Chondrocyte (in vitro differentiated cells): ENCODE results near the gene PDILT. TPM values are rescaled to one million over a fixed set of nuclear protein-coding genes. Genes with fewer than 3 reads are reported as not detected.
"Not testable (repeated sequence)": the region's sequence is repeated elsewhere in the genome, so short reads cannot be mapped to it uniquely, and the experiment has no call there.

Experiments
- DNase-seq: peaks from one replicate; pipeline ENCODE4 v3.0.0; 2021; ENCODE audit warnings: mixed read lengths, low spot score
- H3K27ac Mint-ChIP-seq: one replicate; pipeline ENCODE4 v1.8.0; 2021; ENCODE audit warnings: mild to moderate bottlenecking, moderate library complexity, mixed read lengths; ENCODE audit not compliant: unreplicated experiment
- H3K27me3 Mint-ChIP-seq: 2 replicates; pipeline ENCODE4 v1.8.0; 2021; ENCODE audit warnings: low read depth, mixed read lengths
- H3K36me3 Mint-ChIP-seq: 2 replicates; pipeline ENCODE4 v1.8.0; 2021; ENCODE audit warnings: low read depth, mixed read lengths
- H3K4me1 Mint-ChIP-seq: 2 replicates; pipeline ENCODE4 v1.8.0; 2021; ENCODE audit warnings: low read depth, mild to moderate bottlenecking, mixed read lengths
- H3K4me3 Mint-ChIP-seq: one replicate; pipeline ENCODE4 v1.8.0; 2021; ENCODE audit warnings: mild to moderate bottlenecking, moderate library complexity, mixed read lengths; ENCODE audit not compliant: unreplicated experiment
- H3K9me3 Mint-ChIP-seq: 2 replicates; pipeline ENCODE4 v1.8.0; 2021; ENCODE audit warnings: low read depth, mixed read lengths
- total RNA-seq: library from RNA; stranded (reverse); gene quantifications from 3 replicates; pipeline ENCODE4 v1.2.1, GENCODE V29; 2021
- TF ChIP-seq, protein P1 (sequence below): fragments of 200-600 bp; sonication (generic); IDR thresholded peaks from 2 replicates; pipeline ENCODE4 v1.5.0; 2021; ENCODE audit warnings: antibody characterized with exemption, mild to moderate bottlenecking, moderate library complexity

PDILT gene
- total RNA-seq, 1 donor from 2014 or later = not detected

DNA sequence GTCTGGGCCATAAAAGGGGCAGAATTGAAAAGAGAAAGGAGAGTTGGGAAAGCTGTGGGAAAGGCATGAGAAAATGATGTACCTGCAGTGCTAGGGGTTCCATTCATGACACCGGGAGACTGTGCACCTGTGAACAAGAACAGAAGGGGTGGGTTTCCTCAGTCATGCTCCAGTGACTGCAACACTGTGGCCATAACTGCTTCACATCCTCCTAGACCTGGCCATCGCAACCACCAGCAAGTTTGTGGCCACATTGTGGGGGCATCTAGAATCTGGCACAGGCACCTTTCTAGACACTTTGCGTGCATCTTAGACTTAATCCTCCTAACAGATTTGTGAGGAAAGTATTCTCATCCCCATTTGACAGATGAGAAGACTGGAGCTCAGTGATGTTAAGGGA lies 90.0 kb downstream of the PDILT start:
- TF ChIP-seq, protein P1, sequence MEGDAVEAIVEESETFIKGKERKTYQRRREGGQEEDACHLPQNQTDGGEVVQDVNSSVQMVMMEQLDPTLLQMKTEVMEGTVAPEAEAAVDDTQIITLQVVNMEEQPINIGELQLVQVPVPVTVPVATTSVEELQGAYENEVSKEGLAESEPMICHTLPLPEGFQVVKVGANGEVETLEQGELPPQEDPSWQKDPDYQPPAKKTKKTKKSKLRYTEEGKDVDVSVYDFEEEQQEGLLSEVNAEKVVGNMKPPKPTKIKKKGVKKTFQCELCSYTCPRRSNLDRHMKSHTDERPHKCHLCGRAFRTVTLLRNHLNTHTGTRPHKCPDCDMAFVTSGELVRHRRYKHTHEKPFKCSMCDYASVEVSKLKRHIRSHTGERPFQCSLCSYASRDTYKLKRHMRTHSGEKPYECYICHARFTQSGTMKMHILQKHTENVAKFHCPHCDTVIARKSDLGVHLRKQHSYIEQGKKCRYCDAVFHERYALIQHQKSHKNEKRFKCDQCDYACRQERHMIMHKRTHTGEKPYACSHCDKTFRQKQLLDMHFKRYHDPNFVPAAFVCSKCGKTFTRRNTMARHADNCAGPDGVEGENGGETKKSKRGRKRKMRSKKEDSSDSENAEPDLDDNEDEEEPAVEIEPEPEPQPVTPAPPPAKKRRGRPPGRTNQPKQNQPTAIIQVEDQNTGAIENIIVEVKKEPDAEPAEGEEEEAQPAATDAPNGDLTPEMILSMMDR = no peak
- Mint-ChIP-seq H3K4me1 (no peaks in the 10 kb centered on the region), H3K4me3 (no peak overlapping the region), H3K36me3 (no peaks in the 10 kb centered on the region), H3K9me3 (no peaks in the 10 kb centered on the region), H3K27me3 (peaks cover 6% of the 10 kb centered on the region), H3K27ac (no peak overlapping the region)
- no peak for DNase-seq

DNA sequence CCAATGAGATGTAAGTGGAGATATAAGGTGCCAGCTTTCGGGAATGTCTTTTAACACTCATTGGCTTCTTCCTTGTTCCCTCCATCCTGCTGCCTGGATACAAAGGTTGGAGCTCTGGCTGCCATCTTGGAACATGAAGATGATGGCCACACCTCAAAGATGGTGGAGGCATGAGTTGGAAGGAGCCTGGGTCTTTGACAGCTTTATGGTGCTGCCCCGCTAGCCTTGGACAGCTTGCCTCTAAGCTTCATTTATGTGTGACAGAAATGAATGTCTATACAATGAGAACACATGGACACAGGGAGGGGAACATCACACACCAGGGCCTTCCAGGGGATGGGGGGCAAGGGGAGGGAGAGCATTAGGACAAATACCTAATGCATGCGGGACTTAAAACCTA lies 90.8 kb downstream of the PDILT start:
- Mint-ChIP-seq H3K27me3 (peaks cover 6% of the 10 kb centered on the region), H3K9me3 (no peaks in the 10 kb centered on the region), H3K4me1 (no peaks in the 10 kb centered on the region), H3K27ac (no peak overlapping the region), H3K4me3 (no peak overlapping the region), H3K36me3 (no peaks in the 10 kb centered on the region)
- TF ChIP-seq, protein P1 = no peak
- no peak for DNase-seq

GRCh38 chr16:20312536-20313095 lies 91.9 kb downstream of the PDILT start:
- not testable (repeated sequence) for H3K27ac Mint-ChIP-seq, H3K27me3 Mint-ChIP-seq, H3K4me3 Mint-ChIP-seq, H3K4me1 Mint-ChIP-seq, H3K36me3 Mint-ChIP-seq, DNase-seq, H3K9me3 Mint-ChIP-seq

DNA sequence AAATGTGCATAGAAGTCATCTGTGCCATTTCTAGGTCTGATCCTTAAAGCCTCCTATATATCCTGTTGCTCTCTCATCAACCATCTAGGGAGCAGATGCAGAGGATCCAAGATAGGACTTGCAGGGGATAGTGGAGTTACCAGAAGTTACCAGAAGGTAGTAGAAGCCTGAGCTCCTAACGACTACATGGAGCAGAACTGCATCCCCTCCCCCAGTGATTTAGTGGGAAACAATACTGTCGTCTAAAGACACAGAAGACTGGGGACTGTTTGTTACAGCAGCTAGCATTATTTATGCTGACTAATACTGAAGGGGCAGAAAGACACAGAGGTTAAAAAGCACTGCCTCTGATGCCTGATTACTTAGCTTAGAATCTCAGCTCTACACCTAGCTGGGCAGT lies 93.0 kb downstream of the PDILT start:
- Mint-ChIP-seq H3K36me3 (no peaks in the 10 kb centered on the region), H3K4me1 (no peaks in the 10 kb centered on the region), H3K27me3 (peaks cover 3% of the 10 kb centered on the region), H3K27ac (no peak overlapping the region), H3K9me3 (no peaks in the 10 kb centered on the region), H3K4me3 (no peak overlapping the region)
- TF ChIP-seq, protein P1 = no peak
- DNase-seq = no peak

GRCh38 chr16:20310421-20311395 lies 93.8 kb downstream of the PDILT start:
- H3K36me3 Mint-ChIP-seq = no peaks in the 10 kb centered on the region
- H3K4me1 Mint-ChIP-seq = no peaks in the 10 kb centered on the region
- H3K4me3 Mint-ChIP-seq = no peak overlapping the region

More at GRCh38 chr16:20310421-20311395, 93.8 kb downstream of the PDILT start:
- Mint-ChIP-seq H3K27me3 (peaks cover 5% of the 10 kb centered on the region), H3K9me3 (no peaks in the 10 kb centered on the region), H3K27ac (no peak overlapping the region)
- TF ChIP-seq, protein P1 = no peak
- no peak for DNase-seq
